Fibroblast of lung (primary cell): Measurements from ENCODE around the gene BUD23.

Experiments
- EZH2 ChIP-seq: IDR thresholded peaks from 2 replicates; pipeline ENCODE4 v1.5.1; 2012; ENCODE audit warnings: low read length, control low read depth, mild to moderate bottlenecking; ENCODE audit errors: missing control alignments
- TF ChIP-seq, protein P1 (sequence below), 2 donors: IDR thresholded peaks in 1 of 2; conservative IDR thresholded peaks in 1 of 2; 1 replicate in 1 of 2; 2 replicates in 1 of 2; pipeline ENCODE4 v1.5.1; 2011 to 2012; ENCODE audit warnings: low read length in 2 of 2, control low read depth in 1 of 2, inconsistent platforms in 1 of 2, low read depth in 1 of 2, mild to moderate bottlenecking in 1 of 2

DNA sequence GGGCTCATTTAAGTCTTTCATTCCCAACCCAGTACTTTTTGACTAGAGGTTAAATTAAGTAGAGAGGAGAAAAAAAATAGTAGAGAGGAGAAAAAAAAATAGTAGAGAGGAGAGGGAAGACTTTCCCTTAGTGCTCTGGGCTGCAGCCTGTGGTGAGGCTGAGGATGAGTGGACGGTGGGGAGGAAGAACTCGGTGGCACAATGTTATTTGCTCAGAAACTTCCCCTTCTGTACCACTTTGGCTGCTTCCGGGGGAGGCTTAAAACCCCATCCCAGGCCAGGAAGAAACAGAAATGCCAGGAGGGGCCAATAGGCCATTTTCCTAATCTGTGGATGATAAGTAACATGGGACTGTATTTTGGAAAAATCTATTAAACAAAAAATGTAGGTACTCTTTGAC is 44.5 kb upstream of the BUD23 start:
- TF ChIP-seq, protein P1, sequence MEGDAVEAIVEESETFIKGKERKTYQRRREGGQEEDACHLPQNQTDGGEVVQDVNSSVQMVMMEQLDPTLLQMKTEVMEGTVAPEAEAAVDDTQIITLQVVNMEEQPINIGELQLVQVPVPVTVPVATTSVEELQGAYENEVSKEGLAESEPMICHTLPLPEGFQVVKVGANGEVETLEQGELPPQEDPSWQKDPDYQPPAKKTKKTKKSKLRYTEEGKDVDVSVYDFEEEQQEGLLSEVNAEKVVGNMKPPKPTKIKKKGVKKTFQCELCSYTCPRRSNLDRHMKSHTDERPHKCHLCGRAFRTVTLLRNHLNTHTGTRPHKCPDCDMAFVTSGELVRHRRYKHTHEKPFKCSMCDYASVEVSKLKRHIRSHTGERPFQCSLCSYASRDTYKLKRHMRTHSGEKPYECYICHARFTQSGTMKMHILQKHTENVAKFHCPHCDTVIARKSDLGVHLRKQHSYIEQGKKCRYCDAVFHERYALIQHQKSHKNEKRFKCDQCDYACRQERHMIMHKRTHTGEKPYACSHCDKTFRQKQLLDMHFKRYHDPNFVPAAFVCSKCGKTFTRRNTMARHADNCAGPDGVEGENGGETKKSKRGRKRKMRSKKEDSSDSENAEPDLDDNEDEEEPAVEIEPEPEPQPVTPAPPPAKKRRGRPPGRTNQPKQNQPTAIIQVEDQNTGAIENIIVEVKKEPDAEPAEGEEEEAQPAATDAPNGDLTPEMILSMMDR (conservative IDR thresholded peaks at IDR 0.05 in 1 of 2, IDR thresholded peaks at IDR 0.05 in 1 of 2; ENCODE audit: low read depth in 1 of 2, low read length in 2 of 2), result no peak
- no peak for TF ChIP-seq EZH2
